Spleen (tissue), 7 donors: Measurements from ENCODE around the gene PHKB.

Source experiments
- CTCF ChIP-seq, 11 experiments: fragments of 200-600 bp in 7 of 11; fragments of 450-650 bp in 4 of 11; sonication (generic) in 4 of 11; IDR thresholded peaks in 8 of 11; conservative IDR thresholded peaks in 3 of 11; 1 replicate in 7 of 11; 2 replicates in 4 of 11; pipeline versions ENCODE4 v1.4.0 to v1.8.0; 2016 to 2021; ENCODE audit warnings: antibody characterized with exemption in 11 of 11, inconsistent platforms in 4 of 11, mild to moderate bottlenecking in 1 of 11
- POLR2AphosphoS5 ChIP-seq, 3 donors: sonication (generic); formaldehyde crosslinking; IDR thresholded peaks; one replicate each; pipeline ENCODE4 v1.5.1; 2017; ENCODE audit warnings: antibody characterized with exemption in 3 of 3
- donor health status: DM: no; HTN: no; CAD: no; lungs with moderate emphysema.
- donor health status: DM: no; HTN: no; CAD: no.
- donor health status: DM: no; HTN: no; CAD: no.

DNA sequence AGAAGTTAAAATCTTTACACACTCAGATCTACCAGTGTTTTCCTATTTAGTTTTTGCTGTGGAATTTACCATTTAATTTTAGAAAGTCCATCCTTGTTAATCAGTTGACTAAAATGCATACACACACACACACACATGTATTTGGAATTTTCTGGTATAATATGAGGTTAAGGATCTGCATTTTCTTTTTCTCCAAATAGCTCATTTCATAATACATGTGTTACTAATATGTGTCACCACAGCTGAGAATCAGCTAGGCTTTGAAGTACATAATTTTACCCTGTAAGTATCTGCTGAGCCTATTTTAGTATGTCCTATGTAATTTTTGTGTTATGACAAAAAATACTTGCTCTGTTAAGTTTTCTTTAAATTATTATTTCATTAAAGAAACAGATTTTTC lies 143.2 kb downstream of the PHKB start:
- TF ChIP-seq CTCF (IDR thresholded peaks at IDR 0.05 in 8 of 11, conservative IDR thresholded peaks at IDR 0.05 in 3 of 11), result no peak
- TF ChIP-seq POLR2AphosphoS5 (IDR thresholded peaks at IDR 0.05), result no peak
